HEK293 (cell line): ENCODE results near the gene MAN1C1.

Experiments
- CTCF ChIA-PET: fragments of 350-600 bp; formaldehyde crosslinking; extraction: SDS; loops from one replicate; lab custom pipeline; 2021; ENCODE audit warnings: antibody characterized with exemption; lab: Yijun Ruan, JAX
- POLR2A ChIA-PET: fragments of 300-600 bp; formaldehyde crosslinking; extraction: SDS; loops from one replicate; lab custom pipeline; 2020; ENCODE audit warnings: antibody characterized with exemption, inconsistent platforms; lab: Yijun Ruan, JAX
- H3K27ac ChIP-seq: fragments of 200-500 bp; sonication (Bioruptor generic); 2 replicates; pipeline ENCODE4 v1.5.1; 2014; ENCODE audit warnings: low read depth, low read length, control low read depth, inconsistent platforms; ENCODE audit errors: extremely low read depth
- H3K36me3 ChIP-seq, 2 experiments: fragments of 200-500 bp in 1 of 2; sonication (Bioruptor generic) in 1 of 2; 1 replicate in 1 of 2; 2 replicates in 1 of 2; pipeline ENCODE4 v1.5.1; 2014 to 2017; ENCODE audit warnings: inconsistent platforms in 2 of 2, low read length in 2 of 2; ENCODE audit not compliant: control insufficient read depth in 2 of 2, insufficient read depth in 1 of 2
- H3K4me1 ChIP-seq: fragments of 200-500 bp; sonication (Bioruptor generic); 2 replicates; pipeline ENCODE4 v1.5.1; 2014; ENCODE audit warnings: mild to moderate bottlenecking, low read length, inconsistent platforms; ENCODE audit not compliant: control insufficient read depth, insufficient read depth
- H3K4me3 ChIP-seq: 2 replicates; pipeline ENCODE4 v1.5.1; 2011; ENCODE audit warnings: low read depth, mild to moderate bottlenecking, control low read depth, low read length, moderate library complexity
- H3K9me3 ChIP-seq: fragments of 200-500 bp; sonication (Bioruptor generic); 2 replicates; pipeline ENCODE4 v1.5.1; 2014; ENCODE audit warnings: low read depth, low read length, inconsistent platforms; ENCODE audit not compliant: control insufficient read depth, insufficient read depth
- EGR2 ChIP-seq: fragments of 450-650 bp; formaldehyde crosslinking; IDR thresholded peaks from 2 replicates; pipeline ENCODE4 v1.5.1; 2016; ENCODE audit warnings: low read depth, missing biosample characterization, missing genetic modification characterization
- FEZF1 ChIP-seq: fragments of 450-650 bp; formaldehyde crosslinking; IDR thresholded peaks from 2 replicates; pipeline ENCODE4 v1.5.1; 2016; ENCODE audit warnings: missing biosample characterization, missing genetic modification characterization
- HOXC10 ChIP-seq: sonication (generic); formaldehyde crosslinking; IDR thresholded peaks from 2 replicates; pipeline ENCODE4 v1.8.1; 2023; ENCODE audit warnings: mild to moderate bottlenecking, missing genetic modification reagents
- IKZF3 ChIP-seq: fragments of 450-650 bp; IDR thresholded peaks from 2 replicates; pipeline ENCODE4 v1.5.0; 2018; ENCODE audit warnings: missing biosample characterization, mild to moderate bottlenecking, missing genetic modification characterization, moderate library complexity
- TCF7L2 ChIP-seq: IDR thresholded peaks from 2 replicates; pipeline ENCODE4 v1.6.1; 2011; ENCODE audit warnings: low read depth, mild to moderate bottlenecking, inconsistent platforms, low read length, moderate library complexity, borderline replicate concordance
- TRIM28 ChIP-seq: IDR thresholded peaks from 2 replicates; pipeline ENCODE4 v1.6.1; 2011; ENCODE audit warnings: low read length, control low read depth, borderline replicate concordance
- WT1 ChIP-seq: fragments of 450-650 bp; formaldehyde crosslinking; IDR thresholded peaks from 2 replicates; pipeline ENCODE4 v1.5.1; 2016; ENCODE audit warnings: missing biosample characterization, missing genetic modification characterization
- ZBTB48 ChIP-seq: fragments of 450-650 bp; formaldehyde crosslinking; IDR thresholded peaks from 2 replicates; pipeline ENCODE4 v1.5.1; 2016; ENCODE audit warnings: missing biosample characterization, missing genetic modification characterization
- ZFHX2 ChIP-seq: fragments of 450-650 bp; formaldehyde crosslinking; conservative IDR thresholded peaks from 2 replicates; pipeline ENCODE4 v1.5.1; 2016; ENCODE audit warnings: missing biosample characterization, missing genetic modification characterization
- ZNF114 ChIP-seq: fragments of 450-650 bp; formaldehyde crosslinking; IDR thresholded peaks from 2 replicates; pipeline ENCODE4 v1.5.0; 2017; ENCODE audit warnings: missing biosample characterization, missing genetic modification characterization
- ZNF138 ChIP-seq: fragments of 450-650 bp; formaldehyde crosslinking; IDR thresholded peaks from 2 replicates; pipeline ENCODE4 v1.5.1; 2016; ENCODE audit warnings: missing biosample characterization, missing genetic modification characterization, borderline replicate concordance
- ZNF155 ChIP-seq: fragments of 450-650 bp; formaldehyde crosslinking; IDR thresholded peaks from 2 replicates; pipeline ENCODE4 v1.5.1; 2016; ENCODE audit warnings: missing biosample characterization, missing genetic modification characterization
- ZNF174 ChIP-seq: fragments of 450-650 bp; formaldehyde crosslinking; IDR thresholded peaks from 2 replicates; pipeline ENCODE4 v1.5.0; 2017; ENCODE audit warnings: missing biosample characterization, mild to moderate bottlenecking, missing genetic modification characterization
- ZNF221 ChIP-seq: fragments of 450-650 bp; formaldehyde crosslinking; IDR thresholded peaks from 2 replicates; pipeline ENCODE4 v1.5.1; 2017; ENCODE audit warnings: missing biosample characterization, missing genetic modification characterization, borderline replicate concordance
- ZNF223 ChIP-seq: fragments of 450-650 bp; formaldehyde crosslinking; IDR thresholded peaks from 2 replicates; pipeline ENCODE4 v1.5.1; 2016; ENCODE audit warnings: missing biosample characterization, missing genetic modification characterization
- ZNF24 ChIP-seq: fragments of 450-650 bp; formaldehyde crosslinking; IDR thresholded peaks from 2 replicates; pipeline ENCODE4 v1.5.1; 2016; ENCODE audit warnings: missing biosample characterization, missing genetic modification characterization
- ZNF423 ChIP-seq: fragments of 450-650 bp; formaldehyde crosslinking; IDR thresholded peaks from 2 replicates; pipeline ENCODE4 v1.5.1; 2016; ENCODE audit warnings: missing biosample characterization, missing genetic modification characterization
- ZNF544 ChIP-seq: fragments of 450-650 bp; formaldehyde crosslinking; IDR thresholded peaks from 2 replicates; pipeline ENCODE4 v1.5.0; 2017; ENCODE audit warnings: missing biosample characterization, missing genetic modification characterization
- ZNF585B ChIP-seq: fragments of 450-650 bp; formaldehyde crosslinking; IDR thresholded peaks from 2 replicates; pipeline ENCODE4 v1.5.1; 2016; ENCODE audit warnings: missing biosample characterization, missing genetic modification characterization
- ZNF600 ChIP-seq: fragments of 450-650 bp; formaldehyde crosslinking; IDR thresholded peaks from 2 replicates; pipeline ENCODE4 v1.5.1; 2016; ENCODE audit warnings: missing biosample characterization, missing genetic modification characterization
- TF ChIP-seq, protein P1 (sequence below): fragments of 450-650 bp; formaldehyde crosslinking; IDR thresholded peaks from 2 replicates; pipeline ENCODE4 v1.5.1; 2016; ENCODE audit warnings: missing biosample characterization, missing genetic modification characterization

The MAN1C1 gene

DNA sequence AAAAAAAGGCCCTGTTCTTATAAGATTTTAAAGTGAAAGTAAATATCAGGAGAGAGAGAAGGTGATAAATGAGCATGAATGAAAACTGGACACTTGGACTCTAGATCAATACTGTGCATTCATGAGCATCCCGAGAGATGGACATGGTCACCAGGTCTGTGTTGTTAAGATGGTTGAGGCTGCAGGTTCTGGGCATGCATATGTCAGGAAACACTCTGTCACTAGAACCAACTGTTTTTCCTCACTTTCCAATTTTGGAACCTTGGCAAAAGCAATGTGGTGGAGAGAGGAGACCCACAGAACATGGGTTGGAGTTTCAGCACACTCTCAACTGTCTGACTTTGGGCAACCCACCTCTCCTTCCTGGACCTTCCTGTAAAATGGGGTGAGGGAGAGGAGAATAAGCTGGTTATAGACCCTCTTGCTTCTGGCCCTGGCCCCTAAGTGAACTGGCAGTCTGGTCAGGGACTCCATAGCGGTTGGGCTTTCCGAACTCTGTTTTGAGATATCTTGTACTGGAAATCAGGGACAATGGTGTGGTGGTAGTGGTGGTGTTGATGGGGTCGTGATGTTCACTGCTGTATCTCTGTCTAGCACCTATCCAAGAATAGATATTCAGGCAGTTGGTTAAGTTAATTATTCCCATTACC lies 4.2 kb downstream of the MAN1C1 start (continued):
- TF ChIP-seq, protein P1, sequence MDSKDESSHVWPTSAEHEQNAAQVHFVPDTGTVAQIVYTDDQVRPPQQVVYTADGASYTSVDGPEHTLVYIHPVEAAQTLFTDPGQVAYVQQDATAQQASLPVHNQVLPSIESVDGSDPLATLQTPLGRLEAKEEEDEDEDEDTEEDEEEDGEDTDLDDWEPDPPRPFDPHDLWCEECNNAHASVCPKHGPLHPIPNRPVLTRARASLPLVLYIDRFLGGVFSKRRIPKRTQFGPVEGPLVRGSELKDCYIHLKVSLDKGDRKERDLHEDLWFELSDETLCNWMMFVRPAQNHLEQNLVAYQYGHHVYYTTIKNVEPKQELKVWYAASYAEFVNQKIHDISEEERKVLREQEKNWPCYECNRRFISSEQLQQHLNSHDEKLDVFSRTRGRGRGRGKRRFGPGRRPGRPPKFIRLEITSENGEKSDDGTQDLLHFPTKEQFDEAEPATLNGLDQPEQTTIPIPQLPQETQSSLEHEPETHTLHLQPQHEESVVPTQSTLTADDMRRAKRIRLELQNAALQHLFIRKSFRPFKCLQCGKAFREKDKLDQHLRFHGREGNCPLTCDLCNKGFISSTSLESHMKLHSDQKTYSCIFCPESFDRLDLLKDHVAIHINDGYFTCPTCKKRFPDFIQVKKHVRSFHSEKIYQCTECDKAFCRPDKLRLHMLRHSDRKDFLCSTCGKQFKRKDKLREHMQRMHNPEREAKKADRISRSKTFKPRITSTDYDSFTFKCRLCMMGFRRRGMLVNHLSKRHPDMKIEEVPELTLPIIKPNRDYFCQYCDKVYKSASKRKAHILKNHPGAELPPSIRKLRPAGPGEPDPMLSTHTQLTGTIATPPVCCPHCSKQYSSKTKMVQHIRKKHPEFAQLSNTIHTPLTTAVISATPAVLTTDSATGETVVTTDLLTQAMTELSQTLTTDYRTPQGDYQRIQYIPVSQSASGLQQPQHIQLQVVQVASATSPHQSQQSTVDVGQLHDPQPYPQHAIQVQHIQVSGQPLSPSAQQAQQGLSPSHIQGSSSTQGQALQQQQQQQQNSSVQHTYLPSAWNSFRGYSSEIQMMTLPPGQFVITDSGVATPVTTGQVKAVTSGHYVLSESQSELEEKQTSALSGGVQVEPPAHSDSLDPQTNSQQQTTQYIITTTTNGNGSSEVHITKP (tag by site-specific recombination), result peak; percentile 77
- no peak for TF ChIP-seq ZNF174 (tag by site-specific recombination)

DNA sequence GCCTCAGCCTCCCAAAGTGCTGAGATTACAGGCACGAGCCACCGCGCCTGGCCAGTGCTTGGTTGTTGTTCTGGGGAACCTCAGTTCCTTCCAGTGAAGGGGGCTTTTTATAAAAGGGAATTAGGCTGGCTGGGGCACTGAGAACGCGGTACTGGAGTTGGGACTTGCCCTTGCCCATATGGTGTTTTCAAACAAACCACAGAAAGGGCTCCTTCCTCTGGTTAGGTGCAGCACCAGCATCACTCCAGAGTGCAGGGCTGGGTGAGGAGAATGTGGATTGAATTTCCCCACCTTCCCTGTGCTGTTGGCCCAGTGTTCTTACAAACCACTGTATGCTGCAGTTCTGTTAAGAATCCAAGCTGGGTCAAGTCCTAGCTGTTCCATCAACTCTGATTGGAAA lies 5.3 kb downstream of the MAN1C1 start:
- no peaks in the 10 kb centered on the region for H3K36me3 ChIP-seq
- no peak overlapping the region for H3K27ac ChIP-seq
- H3K4me1 ChIP-seq, result no peaks in the 10 kb centered on the region; the same call in 1 of the 2 replicates
- ChIA-PET CTCF (no interaction called here), POLR2A (no interaction called here)
- H3K9me3 ChIP-seq, result no peaks in the 10 kb centered on the region
- H3K4me3 ChIP-seq, result no peak overlapping the region
- no peak for TF ChIP-seq IKZF3 (tag by site-specific recombination)
- no peak for TF ChIP-seq EGR2

DNA sequence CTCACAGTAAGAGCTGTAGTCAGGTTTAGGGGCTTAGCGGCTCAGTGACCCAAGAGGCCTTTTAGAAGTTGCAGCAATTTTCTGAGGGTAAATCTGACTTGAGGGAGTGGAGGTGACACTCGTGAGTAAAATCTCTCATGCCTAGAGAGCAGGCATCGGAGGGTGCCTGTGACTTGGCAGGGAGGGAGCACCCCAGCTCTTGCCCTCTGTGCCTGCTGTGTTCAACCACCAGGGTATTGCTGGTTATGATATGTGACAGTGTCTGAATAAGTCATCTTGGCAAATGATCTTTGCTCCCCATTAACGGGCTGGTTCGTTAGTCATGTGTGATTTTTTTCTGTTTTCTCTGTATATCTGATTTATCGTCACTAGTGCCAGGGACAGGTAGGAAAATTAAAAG lies 5.9 kb downstream of the MAN1C1 start:
- Histone ChIP-seq H3K4me1 (no peaks in the 10 kb centered on the region; the same call in 1 of the 2 replicates), H3K4me3 (no peak overlapping the region), H3K27ac (no peak overlapping the region), H3K36me3 (no peaks in the 10 kb centered on the region), H3K9me3 (no peaks in the 10 kb centered on the region)
- POLR2A ChIA-PET, result no interaction called here
- CTCF ChIA-PET, result interaction anchor here (1.3 kb wide), 1 partner anchor 70 kb away, joined by 4 read pairs; no protein-coding TSS in a partner anchor
- no peak for TF ChIP-seq ZNF223
- no peak for TF ChIP-seq ZNF24 (tag by site-specific recombination)
- no peak for TF ChIP-seq ZNF423 (tag by site-specific recombination)
- TF ChIP-seq TCF7L2, result no peak
- no peak for TF ChIP-seq HOXC10 (CRISPR knock-in tag)
- TF ChIP-seq WT1 (tag by site-specific recombination), result no peak
- TF ChIP-seq ZNF585B (tag by site-specific recombination), result no peak
- TF ChIP-seq ZNF174 (tag by site-specific recombination), result no peak
- no peak for TF ChIP-seq ZBTB48 (tag by site-specific recombination)
- TF ChIP-seq ZNF114, result no peak
- no peak for TF ChIP-seq ZNF155 (tag by site-specific recombination)
- no peak for TF ChIP-seq ZNF544 (tag by site-specific recombination)

DNA sequence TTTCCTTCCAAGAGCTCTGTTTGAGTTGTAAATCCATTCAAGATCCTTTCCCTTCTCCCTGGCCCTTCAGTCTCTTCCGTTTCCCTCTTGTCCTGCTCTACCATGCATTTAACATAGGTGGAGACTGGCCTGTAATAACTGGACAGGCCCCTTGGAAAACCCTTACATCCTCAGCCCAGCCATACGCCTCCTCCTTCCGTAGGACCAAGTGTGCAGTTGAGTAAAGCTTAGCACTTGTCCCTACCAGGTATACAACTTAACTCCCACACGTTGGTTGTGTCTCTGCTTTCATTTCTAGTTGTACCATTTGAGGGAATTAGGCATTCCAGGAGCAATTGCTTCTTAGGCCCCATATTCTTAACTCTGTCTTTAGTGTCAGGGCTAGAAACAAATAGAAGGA lies 6.4 kb downstream of the MAN1C1 start:
- no peaks in the 10 kb centered on the region for H3K36me3 ChIP-seq
- H3K27ac ChIP-seq, result no peak overlapping the region
- H3K4me1 ChIP-seq, result no peaks in the 10 kb centered on the region
- H3K9me3 ChIP-seq, result no peaks in the 10 kb centered on the region
- TF ChIP-seq TRIM28 (no peak), ZFHX2 (tag by site-specific recombination) (peak; percentile 53; the same call in 1 of the 2 replicates), ZNF138 (tag by site-specific recombination) (no peak), FEZF1 (tag by site-specific recombination) (no peak), EGR2 (peak; percentile 37; the same call in 1 of the 2 replicates), ZNF221 (tag by site-specific recombination) (no peak), ZNF600 (0 out of 2 replicates have a peak, but pooled peaks have one; percentile 28)
- ChIA-PET CTCF (interaction anchor here (1.3 kb wide), 1 partner anchor 70 kb away, joined by 4 read pairs; no protein-coding TSS in a partner anchor), POLR2A (no interaction called here)
- no peak overlapping the region for H3K4me3 ChIP-seq
